Stimulated activated CD8-positive, alpha-beta memory T cell treated with anti-CD3 and anti-CD28 coated beads, Interleukin-7, amount 100 ng/mL, for 48 hours (primary cell): ENCODE results near the gene STARD10.

ENCODE experiments used
- DNase-seq, 2 donors: peaks; one replicate each; pipeline ENCODE4 v3.0.0-alpha.2; 2020; ENCODE audit warnings: low read depth in 1 of 2; ENCODE audit errors: extremely low read depth in 1 of 2

The STARD10 gene

DNA sequence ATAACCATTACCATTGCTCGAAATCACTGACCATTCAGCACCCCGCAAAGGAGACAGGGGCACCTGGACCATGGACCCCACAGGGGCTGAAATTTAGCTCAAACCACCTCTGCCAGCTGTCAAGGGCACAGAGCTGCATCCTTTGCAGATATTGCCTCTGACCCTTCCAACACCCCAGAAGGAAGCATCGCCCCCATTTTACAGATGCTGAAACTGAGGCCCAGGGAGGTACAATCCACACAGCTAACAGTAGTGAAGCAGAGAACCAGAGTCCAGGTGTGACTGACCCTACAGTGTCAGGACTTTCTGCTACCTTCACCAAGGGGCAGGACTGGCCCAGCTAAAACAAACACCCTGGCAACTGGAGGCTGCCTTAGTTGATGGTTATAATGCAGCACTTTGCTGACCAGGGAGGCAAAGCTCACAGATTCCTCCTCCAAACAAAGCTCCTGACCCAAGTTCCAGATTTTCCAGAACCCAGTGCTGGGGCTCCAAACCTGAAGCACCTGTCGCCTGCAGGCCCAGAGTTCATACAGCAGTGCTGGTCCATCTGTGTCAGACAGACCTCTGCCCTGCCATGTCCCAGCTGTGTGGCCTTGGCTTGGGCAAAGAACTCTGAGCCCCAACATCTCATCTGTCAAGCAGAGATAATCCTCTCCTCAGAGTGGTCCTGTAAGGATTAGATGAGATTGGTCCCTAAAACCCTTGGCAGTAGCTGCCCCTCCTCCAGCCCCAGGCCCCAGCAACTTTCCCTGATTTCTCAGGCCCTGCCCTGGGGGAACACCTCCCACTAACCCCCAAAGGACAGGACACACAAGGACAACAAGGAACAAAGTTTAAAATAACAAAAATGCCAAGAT, 26.4 kb downstream of the STARD10 start:
- no peak for DNase-seq

GRCh38 chr11:72766152-72766902, 27.5 kb downstream of the STARD10 start:
- no peak for DNase-seq

GRCh38 chr11:72764503-72764902, 29.3 kb downstream of the STARD10 start:
- no peak for DNase-seq

DNA sequence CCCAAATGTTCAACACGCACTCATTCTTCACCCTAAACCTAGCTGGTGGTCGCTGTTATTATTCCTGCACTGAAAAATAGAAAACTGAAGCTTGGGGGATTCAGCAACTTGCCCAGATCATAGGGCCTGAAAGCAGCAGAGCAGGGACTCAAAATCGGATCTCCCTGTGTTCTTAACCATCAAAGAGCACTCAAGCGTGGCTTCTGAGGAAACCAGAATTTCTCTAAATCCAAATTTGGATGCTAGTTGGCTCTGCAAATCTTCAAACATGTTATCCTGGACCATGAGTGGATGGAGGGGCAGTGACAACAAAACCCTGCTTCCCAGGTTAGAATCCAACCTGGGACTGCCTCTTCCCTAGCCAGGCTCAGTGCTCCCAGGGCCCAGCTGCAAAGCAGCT, 30.0 kb downstream of the STARD10 start:
- no peak for DNase-seq

GRCh38 chr11:72762641-72763304, 31.1 kb downstream of the STARD10 start:
- no peak for DNase-seq

GRCh38 chr11:72760539-72761405, 33.1 kb downstream of the STARD10 start:
- DNase-seq, result no peak

DNA sequence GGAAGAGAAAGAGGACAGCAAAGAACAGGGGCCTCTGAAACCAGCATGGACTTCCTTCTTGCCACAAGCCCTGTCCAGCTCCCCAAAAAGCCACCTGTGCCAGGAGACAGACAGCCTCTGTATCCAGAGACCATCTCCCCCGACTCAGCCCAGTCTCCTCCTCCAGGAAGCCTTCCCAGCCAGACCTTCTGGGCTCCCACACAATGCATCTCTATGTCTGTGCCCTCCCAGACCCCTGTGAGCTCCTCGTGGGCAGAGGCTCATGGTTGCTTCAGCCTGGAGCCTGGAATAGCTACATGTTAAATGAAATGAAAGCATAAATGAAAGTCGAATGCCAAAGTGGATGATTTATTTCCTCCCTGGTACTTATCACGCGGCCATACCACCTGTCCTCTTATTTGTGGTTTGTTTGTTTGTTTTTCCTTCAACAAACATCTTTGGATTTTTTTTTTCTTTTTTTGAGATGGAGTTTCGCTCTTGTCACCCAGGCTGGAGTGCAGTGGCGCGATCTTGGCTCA, 34.3 kb downstream of the STARD10 start:
- no peak for DNase-seq

DNA sequence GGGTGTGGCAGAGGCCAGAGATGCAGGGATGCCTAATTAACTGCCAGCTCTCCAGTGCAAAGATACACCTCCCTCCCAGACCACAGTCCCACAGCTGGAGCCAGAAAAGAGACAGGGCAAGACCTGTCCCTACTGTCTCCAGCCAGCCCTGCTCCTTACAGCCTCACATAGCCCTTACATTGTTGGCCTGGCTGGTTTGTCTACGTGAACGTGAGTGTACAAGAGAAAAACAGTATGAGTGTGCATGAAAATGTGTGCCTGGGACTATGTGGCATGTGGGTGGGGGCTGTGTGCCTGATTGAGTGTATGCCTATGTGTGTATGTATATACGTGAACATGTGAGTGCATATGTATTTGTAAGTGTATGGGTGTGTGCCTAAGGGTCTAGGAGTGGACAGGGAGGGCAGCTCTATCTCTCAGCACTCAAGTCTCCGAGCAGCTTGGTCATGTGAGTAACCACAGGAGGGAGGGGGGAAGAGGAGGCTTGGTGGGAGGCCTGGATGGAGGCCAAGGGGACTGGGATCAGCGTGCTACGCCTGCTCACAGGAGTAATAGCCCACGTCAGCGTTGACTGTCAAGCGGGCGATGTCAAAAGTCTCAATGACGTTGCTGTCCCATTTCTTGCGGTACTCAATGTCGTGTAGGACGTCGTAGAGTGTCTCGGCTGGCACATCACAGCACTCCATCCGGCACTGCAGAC, 35.0 kb downstream of the STARD10 start:
- DNase-seq, result no peak

DNA sequence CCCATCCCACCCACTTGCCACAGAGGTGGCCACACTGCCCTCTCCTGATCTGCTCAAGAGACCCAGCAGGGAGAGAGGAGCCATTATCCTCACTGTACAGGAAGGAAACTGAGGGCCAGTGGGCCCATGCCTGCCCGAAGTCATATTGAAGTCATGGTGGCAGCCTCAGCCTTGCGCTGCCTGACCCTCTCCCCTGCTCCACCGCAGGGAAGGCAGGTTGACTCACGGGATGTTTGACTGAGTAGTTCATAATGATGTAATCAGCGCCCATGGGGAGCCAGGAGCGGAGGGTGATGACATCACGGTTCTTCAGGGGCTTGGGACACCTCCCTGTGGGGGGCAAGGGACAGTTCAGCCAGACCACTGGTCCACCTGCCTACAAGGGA, 35.5 kb downstream of the STARD10 start:
- no peak for DNase-seq

DNA sequence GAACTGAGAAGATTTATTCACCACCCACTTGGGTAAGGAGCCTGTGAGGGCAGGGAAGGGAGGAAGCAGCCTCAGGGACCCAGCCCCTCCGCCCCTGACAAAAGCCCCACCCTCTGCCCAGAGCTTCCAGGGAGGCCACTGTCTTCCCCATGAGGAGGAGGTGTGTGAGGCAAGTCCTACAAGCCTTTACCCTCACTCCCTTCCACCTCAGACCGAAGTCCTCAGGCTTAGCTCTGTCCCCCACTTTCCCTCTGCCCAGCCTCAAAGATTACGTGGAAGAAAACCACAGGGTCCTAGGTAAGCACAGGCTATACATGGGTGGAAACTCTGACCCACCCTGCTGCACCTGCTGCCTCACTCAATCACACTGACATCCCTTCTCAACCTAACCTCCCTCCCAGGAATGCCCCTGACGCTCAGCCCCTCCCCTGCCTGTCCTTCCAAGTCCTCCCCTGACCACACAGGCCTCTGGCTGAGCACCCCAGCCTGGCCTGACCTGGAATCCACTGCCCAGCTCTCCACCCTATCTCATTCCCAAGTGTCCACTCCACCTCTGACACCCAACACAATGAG, 38.0 kb downstream of the STARD10 start:
- DNase-seq, result no peak

GRCh38 chr11:72754544-72755155, 39.2 kb downstream of the STARD10 start:
- no peak for DNase-seq

DNA sequence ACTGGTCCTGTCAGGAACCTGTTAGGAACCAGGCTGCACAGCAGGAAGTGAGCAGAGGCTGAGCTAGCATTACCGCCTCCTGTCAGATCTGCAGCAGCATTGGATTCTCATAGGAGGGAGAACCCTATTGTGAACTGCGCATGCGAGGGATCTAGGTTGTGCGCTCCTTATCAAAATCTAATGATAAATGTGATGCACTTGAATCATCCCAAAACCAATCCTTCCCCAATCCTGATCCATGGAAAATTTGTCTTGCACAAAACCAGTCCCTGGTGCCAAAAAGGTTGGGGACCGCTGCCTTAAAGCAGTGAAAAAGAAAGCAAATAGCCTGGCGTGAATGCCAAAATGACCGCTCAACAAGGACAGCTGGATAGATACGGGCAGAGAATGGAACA, 39.7 kb downstream of the STARD10 start:
- DNase-seq, result no peak

GRCh38 chr11:72753341-72754148, 40.3 kb downstream of the STARD10 start:
- DNase-seq, result no peak

GRCh38 chr11:72752088-72752914, 41.5 kb downstream of the STARD10 start, which contains the start of gene ARAP1:
TSS of gene ARAP1 (minus strand) at chr11:72752408. CDS start at chr11:72727128, 25,280 bp downstream.
- peak; percentile 55 to 58 for DNase-seq

- no peak for DNase-seq
These were observed 42.4 kb downstream of the STARD10 start for GRCh38 chr11:72751116-72752087.

- DNase-seq, result no peak
These were observed 43.2 kb downstream of the STARD10 start for GRCh38 chr11:72750556-72751115.
